GM18508 (cell line): Measurements from ENCODE around the gene ZFAND3.
"Not testable (repeated sequence)": the region's sequence is repeated elsewhere in the genome, so short reads cannot be mapped to it uniquely, and the experiment has no call there.

Experiments used
- ATAC-seq: cut with Tn5 transposase; IDR thresholded peaks from one replicate; pipeline ENCODE4 v1.9.1; 2021; ENCODE audit warnings: moderate number of reproducible peaks; ENCODE audit not compliant: insufficient read depth, unreplicated experiment

The ZFAND3 gene

DNA sequence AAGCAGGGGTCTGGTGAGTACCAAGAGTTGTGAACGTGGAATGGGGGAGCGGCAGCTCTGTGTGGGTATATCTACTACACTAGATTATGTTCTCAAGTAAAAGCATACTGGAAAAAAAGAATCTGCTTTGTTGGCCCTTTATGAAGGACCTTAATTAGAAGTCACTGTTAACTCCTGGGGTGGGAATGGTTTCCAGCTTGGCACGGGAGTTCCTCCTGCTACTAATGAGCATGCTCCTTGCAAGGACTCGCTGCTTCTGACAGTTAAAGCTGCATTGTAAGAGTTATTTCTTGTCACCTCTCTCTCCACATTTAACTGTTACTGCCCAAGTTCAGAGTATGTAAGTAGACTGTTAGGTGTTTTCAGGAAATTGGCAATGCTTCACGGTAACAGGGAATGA is 292.7 kb downstream of the ZFAND3 start:
- ATAC-seq = no peak

GRCh38 chr6:38113825-38114576 is 294.5 kb downstream of the ZFAND3 start:
- ATAC-seq = no peak

GRCh38 chr6:38114976-38115625 is 295.6 kb downstream of the ZFAND3 start:
- ATAC-seq = no peak

- no peak for ATAC-seq
These were observed 296.1 kb downstream of the ZFAND3 start for GRCh38 chr6:38115626-38116008.

DNA sequence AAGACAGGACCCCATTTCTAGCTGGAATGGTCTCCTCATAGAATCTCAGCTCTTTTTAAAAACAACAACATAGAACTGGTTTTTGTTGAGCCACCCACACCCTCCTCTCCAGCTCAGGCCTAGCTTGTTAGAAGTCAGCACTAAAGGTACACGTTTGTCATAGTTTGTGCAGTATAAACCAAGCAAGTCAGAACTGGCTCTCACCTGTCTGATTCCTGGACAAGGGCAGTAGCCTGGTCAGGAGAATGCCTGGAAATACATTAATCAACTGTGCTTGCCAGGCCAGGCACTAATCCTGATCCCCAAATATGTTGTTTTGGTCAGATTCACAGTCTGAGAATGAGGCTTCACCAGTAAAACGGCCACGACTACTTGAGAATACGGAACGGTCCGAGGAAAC is 296.7 kb downstream of the ZFAND3 start:
- ATAC-seq = no peak

GRCh38 chr6:38117281-38117680 is 297.8 kb downstream of the ZFAND3 start:
- no peak for ATAC-seq

GRCh38 chr6:38118791-38119365 is 299.4 kb downstream of the ZFAND3 start:
- ATAC-seq = no peak

DNA sequence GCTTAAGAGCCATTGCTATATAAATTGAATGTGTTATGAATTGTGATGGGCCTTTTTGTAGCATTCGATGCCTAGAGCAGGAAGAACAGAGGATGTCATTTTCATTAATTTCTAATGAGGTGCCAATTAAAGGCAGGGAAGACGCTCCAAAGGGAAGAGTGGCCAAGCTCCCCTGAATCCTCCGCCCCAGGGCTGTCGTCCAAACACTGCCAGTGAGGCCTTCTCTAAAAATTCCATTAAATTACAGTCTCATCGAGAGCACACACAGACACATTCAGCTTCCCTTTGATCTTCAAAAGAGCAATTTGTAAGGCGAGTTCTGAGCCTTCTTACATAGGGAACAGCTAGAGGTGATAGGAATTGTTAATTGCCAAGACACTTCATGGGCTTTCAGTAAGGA is 300.0 kb downstream of the ZFAND3 start:
- ATAC-seq = no peak

DNA sequence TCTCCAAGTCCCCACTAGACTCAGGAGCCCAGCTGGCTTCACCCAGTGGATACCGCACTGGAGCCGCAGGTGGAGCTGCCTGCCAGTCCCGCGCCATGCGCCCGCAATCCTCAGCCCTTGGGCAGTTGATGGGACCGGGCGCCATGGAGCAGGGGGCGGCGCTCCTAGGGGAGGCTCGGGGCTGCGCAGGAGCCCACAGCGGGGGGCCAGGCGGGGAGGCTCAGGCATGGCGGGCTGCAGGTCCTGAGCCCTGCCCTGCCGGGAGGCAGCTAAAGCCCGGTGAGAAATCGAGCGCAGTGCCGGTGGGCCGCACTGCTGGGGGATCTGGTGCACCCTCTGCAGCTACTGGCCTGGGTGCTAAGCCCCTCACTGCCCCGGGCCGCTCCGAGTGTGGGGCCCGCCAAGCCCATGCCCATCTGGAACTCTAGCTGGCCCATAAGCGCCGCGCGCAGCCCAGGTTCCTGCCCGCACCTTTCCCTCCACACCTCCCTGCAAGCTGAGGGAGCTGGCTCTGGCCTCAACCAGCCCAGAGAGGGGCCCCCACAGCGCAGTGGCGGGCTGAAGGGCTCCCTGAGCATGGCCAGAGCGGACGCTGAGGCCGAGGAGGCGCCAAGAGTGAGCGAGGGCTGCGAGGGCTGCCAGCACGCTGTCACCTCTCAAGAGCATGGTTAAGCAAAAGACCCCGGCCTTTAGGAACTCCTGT is 304.8 kb downstream of the ZFAND3 start:
- not testable (repeated sequence) for ATAC-seq

DNA sequence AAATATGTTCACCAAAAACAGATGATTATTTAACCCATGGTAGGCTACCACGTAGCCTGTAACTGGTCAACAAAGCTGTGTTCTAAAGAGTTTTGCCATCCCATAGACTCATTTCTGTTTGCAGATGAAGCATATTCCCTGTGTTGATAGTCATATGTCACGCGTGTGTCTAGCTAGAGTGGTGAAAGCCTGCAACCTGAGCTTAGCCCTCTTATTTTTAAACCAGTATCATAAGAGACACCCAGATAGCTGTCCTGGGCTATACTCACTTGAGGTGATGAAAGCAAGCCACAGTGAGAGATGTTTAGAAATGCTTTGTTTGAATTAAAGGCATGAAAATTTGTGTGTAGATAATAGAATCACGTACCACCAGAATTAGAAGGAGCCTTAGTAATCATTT is 307.8 kb downstream of the ZFAND3 start:
- no peak for ATAC-seq

- no peak for ATAC-seq
These were observed 312.0 kb downstream of the ZFAND3 start for GRCh38 chr6:38131527-38131965.

- no peak for ATAC-seq
These were observed 314.6 kb downstream of the ZFAND3 start for GRCh38 chr6:38133932-38134703.

DNA sequence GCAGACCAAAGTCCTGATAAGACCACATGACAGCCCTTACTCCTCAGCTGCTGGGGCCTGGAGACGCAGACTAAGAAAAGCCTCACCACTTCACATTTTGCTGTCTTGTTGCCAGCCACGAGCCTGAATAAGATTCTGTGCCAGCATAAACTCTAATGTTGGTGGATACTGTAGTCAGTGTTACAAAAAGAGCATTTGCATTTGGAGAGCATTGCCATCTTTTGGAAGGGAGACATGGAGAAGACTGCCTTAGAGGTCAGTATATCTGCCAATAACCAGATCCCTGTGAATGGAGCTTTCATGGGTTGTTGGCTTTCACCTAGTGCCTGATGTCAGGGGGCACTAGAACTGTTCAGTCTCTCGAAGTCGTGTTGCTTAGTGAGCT is 315.2 kb downstream of the ZFAND3 start:
- no peak for ATAC-seq

DNA sequence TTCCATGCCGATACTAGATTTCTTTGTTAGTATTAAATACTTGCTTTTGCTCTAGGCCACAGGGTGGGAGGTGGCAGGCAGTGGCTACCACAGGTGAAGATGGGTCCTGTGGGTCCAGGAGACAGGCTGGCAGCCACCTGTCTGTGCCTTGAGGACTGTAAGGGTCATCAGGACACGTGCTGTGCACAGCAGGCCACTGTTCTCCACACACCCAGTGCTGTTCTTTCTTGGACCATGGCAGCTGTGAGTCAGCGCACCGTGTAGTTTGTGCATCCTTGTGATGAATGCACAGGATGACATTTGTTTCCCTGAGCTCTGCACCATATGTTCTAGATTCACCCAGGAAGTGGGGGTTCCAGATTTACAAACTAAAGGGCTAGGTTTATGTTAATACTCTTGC is 317.0 kb downstream of the ZFAND3 start:
- no peak for ATAC-seq

DNA sequence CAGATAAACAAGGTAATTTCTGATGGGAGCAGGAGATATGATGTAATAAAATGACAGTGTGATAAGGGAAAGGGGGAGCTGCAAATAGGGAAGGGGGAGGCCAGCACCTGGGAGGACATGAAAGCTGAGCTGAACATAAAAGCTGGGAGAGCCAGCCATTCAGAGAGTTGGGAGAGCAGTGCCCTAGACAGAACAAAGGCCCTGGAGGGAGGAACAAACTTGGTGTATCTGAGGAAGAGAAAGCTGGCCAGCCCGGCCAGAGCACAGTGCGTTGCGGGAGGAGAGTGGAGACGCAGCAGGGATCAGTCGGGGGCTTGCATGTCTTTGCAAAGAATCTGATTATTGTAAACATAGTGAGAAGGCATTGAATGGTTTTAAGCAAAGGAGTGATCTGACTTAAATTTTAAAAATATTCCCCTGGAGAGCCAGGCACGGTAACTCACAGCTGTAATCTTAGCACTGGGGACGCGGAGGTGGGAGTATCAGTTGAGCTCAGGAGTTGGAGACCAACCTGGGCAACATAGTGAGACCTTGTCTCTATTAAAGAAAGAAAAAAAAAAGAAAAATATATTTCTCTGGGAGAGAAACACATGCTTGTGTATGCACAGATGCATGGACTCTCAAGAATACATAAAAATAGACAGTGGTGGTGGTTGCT is 318.2 kb downstream of the ZFAND3 start:
- no peak for ATAC-seq

DNA sequence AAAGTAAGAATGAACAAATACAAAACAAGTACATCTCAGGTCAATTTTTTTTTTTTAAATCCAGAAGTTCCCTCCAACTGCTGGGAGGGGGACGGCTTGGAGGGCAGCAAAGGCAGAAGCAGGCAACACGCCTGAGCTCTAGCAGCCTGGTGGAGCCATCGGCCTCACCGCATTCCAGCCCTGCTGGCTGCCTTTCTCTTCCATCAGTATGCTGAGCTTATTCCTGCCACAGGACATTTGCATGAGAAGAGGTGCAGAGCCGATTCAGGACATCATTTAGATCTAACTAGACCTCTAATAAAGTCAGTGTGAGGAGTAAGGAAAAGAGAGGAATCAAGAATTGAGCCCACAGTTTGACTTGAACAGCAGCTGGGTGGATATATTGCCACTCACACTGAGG is 318.8 kb downstream of the ZFAND3 start:
- ATAC-seq = no peak

DNA sequence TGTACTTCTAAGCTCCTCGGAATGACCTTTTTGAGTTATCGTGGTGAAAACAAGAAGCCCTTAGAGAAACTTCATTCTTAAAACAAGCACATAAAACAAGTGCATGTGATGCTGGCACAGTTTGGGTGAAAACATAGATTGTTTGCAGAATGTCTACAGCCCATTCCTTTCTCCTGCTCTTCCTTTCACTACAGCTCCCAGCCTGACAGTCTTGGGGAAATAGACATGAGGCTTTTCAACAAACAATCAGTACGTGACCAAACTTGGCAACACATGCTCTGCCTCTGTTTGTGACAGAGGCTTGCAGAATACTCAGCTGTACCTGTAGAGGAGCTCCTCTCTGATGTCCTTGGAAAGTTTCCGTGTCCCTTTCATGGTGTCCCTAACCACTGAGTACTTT is 321.6 kb downstream of the ZFAND3 start:
- no peak for ATAC-seq

- no peak for ATAC-seq
These were observed 322.2 kb downstream of the ZFAND3 start for GRCh38 chr6:38141716-38142115.

GRCh38 chr6:38142178-38142902 is 322.8 kb downstream of the ZFAND3 start:
- ATAC-seq = no peak
